H1 (cell line): ENCODE measurements around the gene B4GALNT3. TPM values are rescaled to one million over a fixed set of nuclear protein-coding genes. Genes with fewer than 3 reads are reported as not detected.

Experiments
- CTCF ChIA-PET: fragments of 300-600 bp; sonication (Branson Sonifier 250); formaldehyde crosslinking; loops from one replicate; lab custom pipeline; 2021; ENCODE audit not compliant: partially characterized antibody; lab: Charles Lee
- POLR2A ChIA-PET: fragments of 300-600 bp; sonication (Branson Sonifier 250); formaldehyde crosslinking; loops from one replicate; lab custom pipeline; 2021; ENCODE audit warnings: inconsistent platforms; ENCODE audit not compliant: partially characterized antibody; lab: Charles Lee
- DNase-seq, 2 experiments: peaks; one replicate each; pipeline versions ENCODE4 v3.0.0 to v3.0.0-alpha.2; 2010 to 2022; ENCODE audit warnings: low spot score in 2 of 2, low read depth in 1 of 2, mixed read lengths in 1 of 2
- FAIRE-seq: peaks from 2 replicates; lab custom pipeline; 2011; peaks lifted over from hg19 to GRCh38; lab: Jason Lieb, UNC
- H2AFZ ChIP-seq: 2 replicates; pipeline ENCODE4 v1.8.1; 2012; ENCODE audit warnings: low read length, inconsistent platforms
- H2AK5ac ChIP-seq: 2 replicates; pipeline ENCODE4 v1.6.1; 2013; ENCODE audit warnings: low read depth, low read length
- H2BK120ac ChIP-seq: replicated peaks from 2 replicates; pipeline ENCODE3; 2013; ENCODE audit warnings: low read depth, low read length, inconsistent platforms
- H2BK12ac ChIP-seq: 2 replicates; pipeline ENCODE4 v1.6.1; 2013; ENCODE audit warnings: low read depth, low read length
- H2BK15ac ChIP-seq: 2 replicates; pipeline ENCODE4 v1.6.1; 2013; ENCODE audit warnings: low read length
- H2BK20ac ChIP-seq: 2 replicates; pipeline ENCODE4 v1.6.1; 2013; ENCODE audit warnings: low read length
- H2BK5ac ChIP-seq: 2 replicates; pipeline ENCODE4 v1.6.1; 2013; ENCODE audit warnings: low read depth, low read length
- H3K14ac ChIP-seq: 2 replicates; pipeline ENCODE4 v1.6.1; 2013; ENCODE audit warnings: inconsistent platforms; ENCODE audit not compliant: insufficient read length
- H3K18ac ChIP-seq: 2 replicates; pipeline ENCODE4 v1.6.1; 2013; ENCODE audit warnings: low read length; ENCODE audit errors: extremely low read depth
- H3K23ac ChIP-seq: 2 replicates; pipeline ENCODE4 v1.6.1; 2013; ENCODE audit warnings: inconsistent platforms; ENCODE audit not compliant: insufficient read length
- H3K23me2 ChIP-seq: 2 replicates; pipeline ENCODE4 v1.6.1; 2013; ENCODE audit warnings: low read depth, low read length
- H3K27ac ChIP-seq: 2 replicates; pipeline ENCODE4 v1.6.1; 2011; ENCODE audit warnings: low read depth, low read length, inconsistent platforms
- H3K27me3 ChIP-seq, 4 experiments: replicated peaks in 1 of 4; 1 replicate in 1 of 4; 2 replicates in 3 of 4; pipeline versions ENCODE4 v1.6.1 to v1.8.1; 2011 to 2013; ENCODE audit warnings: low read length in 3 of 4, mild to moderate bottlenecking in 3 of 4, inconsistent platforms in 2 of 4, mixed read lengths in 2 of 4, moderate library complexity in 1 of 4; ENCODE audit not compliant: control insufficient read depth in 3 of 4, insufficient read depth in 3 of 4; ENCODE audit errors: extremely low read depth in 1 of 4
- H3K36me3 ChIP-seq, 4 experiments: 2 replicates each; pipeline versions ENCODE4 v1.6.1 to v1.8.1; 2011 to 2013; ENCODE audit warnings: mild to moderate bottlenecking in 4 of 4, low read length in 3 of 4, moderate library complexity in 2 of 4, control low read depth in 1 of 4, inconsistent platforms in 1 of 4; ENCODE audit not compliant: insufficient read depth in 4 of 4, control insufficient read depth in 2 of 4
- H3K4ac ChIP-seq: replicated peaks from 2 replicates; pipeline ENCODE3; 2013; ENCODE audit warnings: low read length, low read depth, mixed read lengths, inconsistent platforms; ENCODE audit not compliant: insufficient read length
- H3K4me1 ChIP-seq, 4 experiments: replicated peaks in 1 of 4; 1 replicate in 1 of 4; 2 replicates in 3 of 4; pipeline versions ENCODE4 v1.6.1 to v1.8.1; 2011 to 2013; ENCODE audit warnings: low read length in 3 of 4, inconsistent platforms in 2 of 4, mixed read lengths in 1 of 4; ENCODE audit not compliant: insufficient read depth in 4 of 4, control insufficient read depth in 3 of 4
- H3K4me2 ChIP-seq, 2 experiments: 2 replicates each; pipeline versions ENCODE4 v1.6.1 to v1.8.1; 2011 to 2013; ENCODE audit warnings: low read depth in 2 of 2, low read length in 2 of 2, control low read depth in 1 of 2, inconsistent platforms in 1 of 2, mild to moderate bottlenecking in 1 of 2; ENCODE audit not compliant: insufficient read depth in 1 of 2
- H3K4me3 ChIP-seq, 4 experiments: fragments of 200-600, 300-600 bp in 1 of 4; sonication (generic), shearing (Covaris generic), sonication (Bioruptor Twin) in 1 of 4; 2 replicates each; pipeline versions ENCODE4 v1.5.1 to v1.8.1; 2011 to 2016; ENCODE audit warnings: low read length in 4 of 4, low read depth in 3 of 4, control low read depth in 2 of 4, inconsistent platforms in 2 of 4, mild to moderate bottlenecking in 2 of 4, mixed read lengths in 1 of 4, moderate library complexity in 1 of 4; ENCODE audit not compliant: insufficient read depth in 2 of 4; ENCODE audit errors: extremely low read depth in 1 of 4
- H3K56ac ChIP-seq: replicated peaks from 2 replicates; pipeline ENCODE3; 2013; ENCODE audit warnings: low read depth, mild to moderate bottlenecking, mixed read lengths, low read length, inconsistent platforms; ENCODE audit not compliant: insufficient read length
- H3K79me1 ChIP-seq: 2 replicates; pipeline ENCODE4 v1.6.1; 2013; ENCODE audit warnings: low read depth, low read length, control low read depth
- H3K79me2 ChIP-seq, 2 experiments: 2 replicates each; pipeline versions ENCODE4 v1.6.1 to v1.8.1; 2012 to 2013; ENCODE audit warnings: low read length in 2 of 2, mild to moderate bottlenecking in 2 of 2, inconsistent platforms in 1 of 2; ENCODE audit not compliant: insufficient read depth in 2 of 2, control insufficient read depth in 1 of 2
- H3K9ac ChIP-seq, 4 experiments: replicated peaks in 1 of 4; 1 replicate in 1 of 4; 2 replicates in 3 of 4; pipeline versions ENCODE4 v1.6.1 to v1.8.1; 2011 to 2013; ENCODE audit warnings: low read depth in 3 of 4, low read length in 3 of 4, control low read depth in 2 of 4, mild to moderate bottlenecking in 2 of 4, moderate library complexity in 2 of 4, inconsistent platforms in 1 of 4; ENCODE audit errors: extremely low read depth in 1 of 4
- H3K9me3 ChIP-seq, 2 experiments: 2 replicates each; pipeline versions ENCODE4 v1.6.1 to v1.8.1; 2012 to 2013; ENCODE audit warnings: mild to moderate bottlenecking in 2 of 2, moderate library complexity in 2 of 2, control low read depth in 1 of 2, inconsistent platforms in 1 of 2, low read depth in 1 of 2, low read length in 1 of 2, mixed read lengths in 1 of 2; ENCODE audit not compliant: insufficient read depth in 2 of 2
- H4K20me1 ChIP-seq, 2 experiments: replicated peaks in 1 of 2; 2 replicates each; pipeline versions ENCODE3 to v1.8.1; 2011 to 2013; ENCODE audit warnings: inconsistent platforms in 2 of 2, low read length in 2 of 2, mild to moderate bottlenecking in 1 of 2; ENCODE audit not compliant: insufficient read depth in 2 of 2, control insufficient read depth in 1 of 2
- H4K5ac ChIP-seq: 2 replicates; pipeline ENCODE4 v1.6.1; 2013; ENCODE audit warnings: low read length, low read depth, mixed read lengths, inconsistent platforms; ENCODE audit not compliant: insufficient read length
- H4K8ac ChIP-seq: 2 replicates; pipeline ENCODE4 v1.8.0; 2013; ENCODE audit warnings: mild to moderate bottlenecking, moderate library complexity, low read length, inconsistent platforms; ENCODE audit not compliant: insufficient read depth; ENCODE audit errors: extremely low read depth
- H4K91ac ChIP-seq: replicated peaks from 2 replicates; pipeline ENCODE3; 2013; ENCODE audit warnings: low read length, mixed read lengths, inconsistent platforms; ENCODE audit not compliant: insufficient read length
- BACH1 ChIP-seq: IDR thresholded peaks from 2 replicates; pipeline ENCODE4 v1.6.1; 2012; ENCODE audit warnings: low read length, improper control_type of control experiment
- CEBPB ChIP-seq: IDR thresholded peaks from 2 replicates; pipeline ENCODE4 v1.6.1; 2012; ENCODE audit warnings: low read depth, low read length
- CHD2 ChIP-seq: IDR thresholded peaks from 2 replicates; pipeline ENCODE4 v1.6.1; 2012; ENCODE audit warnings: low read length, improper control_type of control experiment
- EP300 ChIP-seq, 2 experiments: IDR thresholded peaks; 1 replicate in 1 of 2; 2 replicates in 1 of 2; pipeline ENCODE4 v1.6.1; 2011 to 2012; ENCODE audit warnings: low read depth in 2 of 2, low read length in 2 of 2, mild to moderate bottlenecking in 2 of 2, borderline replicate concordance in 1 of 2, inconsistent platforms in 1 of 2, moderate library complexity in 1 of 2
- GTF2F1 ChIP-seq: IDR thresholded peaks from 2 replicates; pipeline ENCODE4 v1.6.1; 2012; ENCODE audit warnings: low read depth, low read length, improper control_type of control experiment, borderline replicate concordance
- KDM1A ChIP-seq: fragments of 200-600, 300-600 bp; sonication (generic); IDR thresholded peaks from 2 replicates; pipeline ENCODE4 v1.7.1; 2016; ENCODE audit warnings: mild to moderate bottlenecking, low read length, borderline replicate concordance
- MAFK ChIP-seq: IDR thresholded peaks from 2 replicates; pipeline ENCODE4 v1.6.1; 2012; ENCODE audit warnings: low read depth, mild to moderate bottlenecking, improper control_type of control experiment, low read length
- POLR2A ChIP-seq, 2 experiments: IDR thresholded peaks; 1 replicate in 1 of 2; 2 replicates in 1 of 2; pipeline ENCODE4 v1.6.1; 2011; ENCODE audit warnings: low read depth in 2 of 2, low read length in 2 of 2, mild to moderate bottlenecking in 2 of 2; ENCODE audit errors: control extremely low read depth in 1 of 2
- RAD21 ChIP-seq, 2 experiments: IDR thresholded peaks in 1 of 2; conservative IDR thresholded peaks in 1 of 2; 2 replicates each; pipeline ENCODE4 v1.6.1; 2011; ENCODE audit warnings: low read depth in 2 of 2, low read length in 2 of 2, improper control_type of control experiment in 1 of 2, inconsistent platforms in 1 of 2, mild to moderate bottlenecking in 1 of 2, moderate library complexity in 1 of 2
- RNF2 ChIP-seq: fragments of 200-900, 300-1000 bp; sonication (generic); IDR thresholded peaks from 2 replicates; pipeline ENCODE4 v1.7.1; 2016; ENCODE audit warnings: borderline replicate concordance, low read depth, mild to moderate bottlenecking, antibody characterized with exemption, low read length; ENCODE audit not compliant: poor library complexity, severe bottlenecking; ENCODE audit errors: missing control alignments
- SIRT6 ChIP-seq: IDR thresholded peaks from one replicate; pipeline ENCODE4 v1.7.1; 2012; ENCODE audit warnings: low read length, inconsistent platforms
- SP1 ChIP-seq: IDR thresholded peaks from 2 replicates; pipeline ENCODE4 v1.6.1; 2011; ENCODE audit warnings: low read depth, low read length
- SP4 ChIP-seq: IDR thresholded peaks from 2 replicates; pipeline ENCODE4 v1.6.1; 2012; ENCODE audit warnings: low read length, inconsistent platforms
- SRF ChIP-seq: IDR thresholded peaks from 2 replicates; pipeline ENCODE4 v1.6.1; 2011; ENCODE audit warnings: mild to moderate bottlenecking, low read depth, low read length, moderate library complexity
- ZNF274 ChIP-seq: IDR thresholded peaks from 2 replicates; pipeline ENCODE4 v1.7.0; 2012; ENCODE audit warnings: low read length, borderline replicate concordance; ENCODE audit errors: extremely low read depth
- WGBS, 2 experiments: shearing (Covaris generic) in 1 of 2; methylation state at CpG; one replicate each; pipeline versions ENCODE4 v1.1.6 to v1.1.7; 2013 to 2015; ENCODE audit warnings: low lambda C conversion rate in 2 of 2, mixed read lengths in 2 of 2, inconsistent platforms in 1 of 2, low coverage in 1 of 2, missing lambda C conversion rate in 1 of 2; ENCODE audit not compliant: insufficient replicate concordance in 2 of 2, insufficient coverage in 1 of 2, insufficient read length in 1 of 2; ENCODE audit errors: extremely low coverage in 1 of 2, missing lambda C conversion rate in 1 of 2; 5-methylcytosine and 5-hydroxymethylcytosine counted together
- polyA plus RNA-seq, 7 experiments: library from polyadenylated mRNA; depleted of rRNA in 3 of 7; stranded (reverse) in 5 of 7; unstranded in 2 of 7; fragments of >200 nt in 5 of 7; fragments of 200-250 nt in 2 of 7; gene quantifications; 1 replicate in 5 of 7; 2 replicates in 1 of 7; 4 replicates in 1 of 7; pipeline versions ENCODE4 v1.2.1 to v1.2.3, GENCODE V29; 2011 to 2013; ENCODE audit warnings: missing spikeins in 2 of 7, mixed read lengths in 2 of 7
- total RNA-seq: library from RNA; stranded (reverse); fragmentation: NEBNext Ultra II Directional; extraction: Animal tissue kit (Norgen Biotek cat#: 25700); gene quantifications from 2 replicates; pipeline ENCODE4 v1.2.1, GENCODE V29; 2021

Gene B4GALNT3
- total and polyA plus RNA-seq, 2 of the 8 experiments (the other 6 are each of a cell fraction or from before 2014, with no cell fraction given), result 12.5 to 20.3 TPM

GRCh38 chr12:457676-458075 lies 2.1 kb upstream of the B4GALNT3 start:
- no peak overlapping the region for H2BK20ac ChIP-seq
- H2BK12ac ChIP-seq, result no peak overlapping the region
- ChIA-PET CTCF (interaction anchor here (0.9 to 13.7 kb wide), 4 partner anchors 15 to 90 kb away, joined by 4 to 163 read pairs (median 78); no protein-coding TSS in a partner anchor), POLR2A (interaction anchor here (0.7 to 1.6 kb wide), 3 partner anchors 8 to 106 kb away, joined by 3 read pairs; no protein-coding TSS in a partner anchor)
- DNase-seq (no peak), FAIRE-seq (no peak)
- H4K91ac ChIP-seq, result no peak overlapping the region
- H2AK5ac ChIP-seq, result no peak overlapping the region
- no peak overlapping the region for H3K23ac ChIP-seq
- no peak overlapping the region for H3K4me2 ChIP-seq
- peaks cover 0 to 3% (median 1%) of the 10 kb centered on the region in 4 experiments; a peak in 2 of 7 replicates for H3K4me1 ChIP-seq
- no peaks in the 10 kb centered on the region for H3K79me1 ChIP-seq
- no peak overlapping the region for H2AFZ ChIP-seq
- H3K27me3 ChIP-seq, result peaks cover 0 to 30% (median 16%) of the 10 kb centered on the region in 4 experiments; a peak in 6 of 7 replicates
- peaks cover 5 to 6% of the 10 kb centered on the region in 2 experiments for H4K20me1 ChIP-seq
- no peak overlapping the region for H3K27ac ChIP-seq
- WGBS, 2 experiments, result 83% methylated on average over 4 of the region's 4 CpGs; no CpG with 5 or more reads in 1 of the 2 experiments
- H3K4ac ChIP-seq, result no peak overlapping the region
- no peak overlapping the region for H3K14ac ChIP-seq
- no peaks in the 10 kb centered on the region for H3K79me2 ChIP-seq
- H2BK120ac ChIP-seq, result no peak overlapping the region
- no peak overlapping the region for H3K18ac ChIP-seq
- peaks cover 9% of the 10 kb centered on the region; the same call in 1 of the 2 replicates for H3K23me2 ChIP-seq
- H3K9ac ChIP-seq, result no peak overlapping the region
- H2BK15ac ChIP-seq, result no peak overlapping the region
- peaks cover 8 to 11% of the 10 kb centered on the region in 2 experiments for H3K9me3 ChIP-seq
- no peaks in the 10 kb centered on the region for H3K36me3 ChIP-seq
- no peak overlapping the region for H4K8ac ChIP-seq
- H3K56ac ChIP-seq, result no peak overlapping the region
- H2BK5ac ChIP-seq, result no peak overlapping the region
- no peak overlapping the region for H4K5ac ChIP-seq
- H3K4me3 ChIP-seq, result no peak overlapping the region
- TF ChIP-seq BACH1, result no peak
- TF ChIP-seq RAD21 (IDR thresholded peaks at IDR 0.05 in 1 of 2, conservative IDR thresholded peaks at IDR 0.05 in 1 of 2; ENCODE audit: low read depth in 2 of 2, low read length in 2 of 2), result no peak
- TF ChIP-seq SP1, result no peak
- no peak for TF ChIP-seq SRF
- TF ChIP-seq POLR2A (IDR thresholded peaks at IDR 0.05; ENCODE audit: control extremely low read depth in 1 of 2, low read depth in 2 of 2, low read length in 2 of 2), result no peak
- TF ChIP-seq SIRT6, result no peak
- no peak for TF ChIP-seq ZNF274
- no peak for TF ChIP-seq KDM1A
- no peak for TF ChIP-seq GTF2F1
- TF ChIP-seq MAFK, result no peak
- no peak for TF ChIP-seq SP4
- no peak for TF ChIP-seq RNF2
- TF ChIP-seq CHD2, result no peak
- TF ChIP-seq CEBPB, result no peak
- TF ChIP-seq EP300 (IDR thresholded peaks at IDR 0.05; ENCODE audit: borderline replicate concordance in 1 of 2, low read depth in 2 of 2, low read length in 2 of 2), result no peak
